D341Med (cell line): ENCODE results near the gene CNPY3.
"Not testable (repeated sequence)": the region's sequence is repeated elsewhere in the genome, so short reads cannot be mapped to it uniquely, and the experiment has no call there.

Source experiments
- DNase-seq: peaks from one replicate; pipeline ENCODE4 v3.0.0; 2012; ENCODE audit warnings: low spot score

The CNPY3 gene

DNA sequence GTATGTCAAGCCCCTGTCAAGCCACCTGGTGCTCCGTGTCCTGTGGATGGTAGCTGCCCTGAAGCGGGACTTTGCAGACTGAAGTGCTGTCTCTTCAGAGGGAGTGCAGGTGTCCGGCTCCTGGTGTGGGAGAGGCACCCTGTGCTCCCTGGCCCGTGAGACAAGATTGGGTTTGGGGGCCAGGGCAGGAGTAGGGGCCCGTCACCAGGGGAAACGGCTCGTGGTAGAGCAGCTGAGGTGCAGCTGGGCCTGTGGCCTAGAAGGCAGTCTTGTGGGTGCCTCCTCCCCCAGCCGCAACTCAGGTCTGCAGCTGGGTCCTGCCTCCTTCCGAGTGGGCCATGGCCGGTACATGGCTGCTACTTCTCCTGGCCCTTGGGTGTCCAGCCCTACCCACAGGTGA lies 13.5 kb upstream of the CNPY3 start, which contains the start of gene PTCRA:
TSS of gene PTCRA (plus strand) at position 322 of the 400 bp plus-strand sequence. CDS start at position 339, 17 bp downstream.
- DNase-seq: no peak

DNA sequence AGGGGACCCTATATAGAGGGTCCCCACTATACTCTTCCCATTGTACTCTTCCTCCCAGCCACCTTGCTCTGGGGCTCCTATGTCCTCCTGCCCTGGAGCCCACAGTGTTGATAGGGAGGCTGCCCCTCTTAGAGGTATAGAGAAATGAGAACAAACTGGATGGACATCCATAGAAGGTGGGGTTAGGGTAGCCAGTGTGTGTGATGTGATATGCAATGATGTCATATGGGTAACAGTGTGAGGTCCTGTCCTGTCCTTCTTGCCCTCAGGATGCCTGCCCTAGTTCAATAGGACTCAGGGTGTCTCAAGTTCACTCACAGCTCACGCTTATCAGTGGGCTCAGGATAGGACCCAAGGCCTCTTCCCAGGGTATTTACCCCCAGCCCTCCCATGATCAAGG lies 13.0 kb upstream of the CNPY3 start:
- no peak for DNase-seq

DNA sequence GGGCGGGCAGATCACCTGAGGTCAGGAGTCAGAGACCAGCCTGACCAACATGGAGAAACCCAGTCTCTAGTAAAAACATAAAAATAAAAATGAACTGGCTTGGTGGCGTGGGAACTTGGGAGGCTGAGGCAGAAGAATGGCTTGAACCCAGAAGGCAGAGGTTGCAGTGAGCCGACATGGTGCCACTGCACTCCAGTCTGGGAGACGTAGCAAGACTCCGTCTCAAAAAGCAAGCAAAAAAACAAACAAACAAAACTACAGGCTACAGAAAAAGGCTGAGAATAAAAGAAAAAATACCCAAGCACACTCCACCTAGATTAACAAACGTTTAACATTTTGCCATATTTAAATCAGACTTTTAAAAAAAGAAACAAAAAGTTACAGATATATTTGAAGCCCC lies 7.5 kb upstream of the CNPY3 start:
- no peak for DNase-seq

DNA sequence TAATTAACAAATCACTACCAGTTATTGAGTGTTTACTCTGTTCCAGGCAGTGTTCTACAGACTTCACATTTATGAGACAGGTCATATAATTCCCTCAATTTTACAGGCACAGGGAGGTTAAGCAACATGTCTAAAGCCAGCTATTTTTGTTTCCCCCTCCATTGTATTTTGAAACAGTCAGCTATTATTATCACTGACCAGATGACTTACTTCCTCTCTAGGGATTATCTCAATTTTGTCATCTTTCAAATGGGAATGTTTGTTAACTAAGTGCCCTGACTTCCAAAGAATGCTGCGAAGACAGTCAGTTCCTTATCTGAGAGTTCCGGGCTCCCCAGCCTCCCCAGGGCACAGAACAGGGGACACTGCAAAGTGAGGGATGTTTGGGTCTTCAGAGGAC lies 5.6 kb upstream of the CNPY3 start:
- DNase-seq: no peak

DNA sequence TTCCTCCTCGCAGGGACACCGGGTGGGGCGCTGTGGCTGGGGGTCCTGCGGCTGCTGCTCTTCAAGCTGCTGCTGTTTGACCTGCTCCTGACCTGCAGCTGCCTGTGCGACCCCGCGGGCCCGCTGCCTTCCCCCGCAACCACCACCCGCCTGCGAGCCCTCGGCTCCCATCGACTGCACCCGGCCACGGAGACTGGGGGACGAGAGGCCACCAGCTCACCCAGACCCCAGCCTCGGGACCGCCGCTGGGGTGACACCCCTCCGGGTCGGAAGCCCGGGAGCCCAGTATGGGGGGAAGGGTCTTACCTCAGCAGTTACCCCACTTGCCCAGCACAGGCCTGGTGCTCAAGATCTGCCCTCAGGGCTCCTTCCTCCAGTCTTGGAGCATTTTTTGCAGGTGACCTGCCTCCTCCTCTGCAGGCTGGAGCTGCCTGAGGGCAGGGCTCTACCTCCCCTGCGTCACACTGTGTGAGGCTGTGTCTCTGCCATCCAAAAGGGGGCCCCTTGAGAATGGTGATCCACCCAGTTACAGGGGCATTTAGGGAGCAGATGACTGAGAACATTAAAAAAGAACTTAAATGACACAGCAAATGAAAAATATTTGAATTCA lies 3.9 kb upstream of the CNPY3 start:
- no peak for DNase-seq

DNA sequence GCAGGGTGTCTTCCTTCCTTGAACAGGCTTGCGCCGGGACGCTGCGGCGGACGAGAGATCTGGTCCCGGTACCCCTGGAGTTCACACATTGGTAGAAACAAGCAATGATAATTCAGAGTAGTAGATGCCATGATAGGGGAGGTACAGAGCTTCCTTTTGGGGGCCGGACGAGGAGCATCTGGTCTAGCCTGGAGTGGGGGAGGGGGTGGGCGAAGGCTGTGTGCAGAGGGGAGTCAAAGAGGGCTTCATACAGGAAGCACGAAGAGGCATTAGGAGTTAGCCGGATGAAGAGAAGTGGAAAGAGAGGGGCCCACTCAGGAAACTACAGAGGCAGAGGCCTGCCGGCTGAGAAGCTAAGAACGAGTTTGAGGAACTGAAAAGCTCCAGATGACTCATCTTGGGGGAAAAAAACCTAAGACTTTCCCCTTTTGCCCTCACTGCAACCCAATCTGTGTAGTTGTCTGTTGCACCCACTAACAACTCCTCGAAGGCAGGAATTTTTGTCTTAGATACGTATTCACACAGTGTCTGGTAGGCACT lies 611 bp downstream of the CNPY3 start:
- no peak for DNase-seq

DNA sequence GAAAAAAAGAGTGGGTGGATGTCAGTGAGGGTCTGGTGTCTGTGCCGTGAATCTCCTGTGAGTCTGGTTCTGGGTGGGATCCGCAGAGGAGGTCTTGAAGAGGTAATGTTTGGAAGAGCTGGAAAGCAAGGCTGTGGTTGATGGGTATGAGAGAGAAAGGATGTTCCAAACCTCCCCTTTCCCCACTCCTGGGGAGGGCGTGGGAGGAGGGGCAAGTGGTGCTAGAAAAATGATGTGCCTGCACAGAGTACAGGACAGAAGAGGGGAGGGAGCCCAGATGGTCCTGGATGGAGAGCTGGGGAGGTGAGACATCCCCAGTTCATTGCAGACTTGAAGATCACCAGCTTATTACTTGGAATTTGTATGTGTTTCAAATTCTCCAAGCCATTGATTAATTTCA lies 3.1 kb downstream of the CNPY3 start:
- no peak for DNase-seq

DNA sequence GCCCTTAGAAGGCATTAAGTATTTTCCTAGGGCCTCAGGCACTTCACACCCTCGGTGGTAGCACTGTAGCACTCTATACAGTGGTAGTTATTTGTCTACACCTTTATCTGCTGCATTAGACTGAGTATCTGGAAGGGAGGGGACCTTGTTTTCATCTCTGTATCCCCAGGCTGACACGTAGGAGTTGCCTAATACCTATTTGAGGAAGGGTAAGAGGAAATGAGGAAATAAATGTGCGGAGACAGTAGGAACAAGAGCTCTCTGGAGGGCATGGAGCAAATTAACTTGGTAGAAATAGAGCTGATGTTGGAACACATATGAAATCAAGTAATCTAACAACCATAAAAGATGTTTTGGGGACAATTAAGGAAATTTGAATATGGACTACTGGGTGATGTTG lies 3.9 kb downstream of the CNPY3 start:
- no peak for DNase-seq

DNA sequence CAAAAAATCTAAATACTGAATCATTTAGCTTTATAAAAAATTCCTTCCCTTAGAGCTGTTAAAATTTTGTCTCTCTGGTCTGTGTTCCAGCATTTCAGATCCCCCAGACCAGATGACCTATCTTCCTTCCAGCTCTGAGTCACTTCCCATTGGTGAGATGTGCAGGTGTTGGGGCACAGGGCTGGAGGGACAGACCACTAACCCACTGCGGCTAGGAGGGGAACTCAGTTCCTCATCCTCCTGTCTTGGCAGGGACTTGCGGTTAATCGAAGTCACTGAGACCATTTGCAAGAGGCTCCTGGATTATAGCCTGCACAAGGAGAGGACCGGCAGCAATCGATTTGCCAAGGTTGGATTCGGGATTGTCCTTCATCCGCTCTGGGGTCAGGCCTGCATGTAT lies 6.0 kb downstream of the CNPY3 start:
- no peak for DNase-seq

DNA sequence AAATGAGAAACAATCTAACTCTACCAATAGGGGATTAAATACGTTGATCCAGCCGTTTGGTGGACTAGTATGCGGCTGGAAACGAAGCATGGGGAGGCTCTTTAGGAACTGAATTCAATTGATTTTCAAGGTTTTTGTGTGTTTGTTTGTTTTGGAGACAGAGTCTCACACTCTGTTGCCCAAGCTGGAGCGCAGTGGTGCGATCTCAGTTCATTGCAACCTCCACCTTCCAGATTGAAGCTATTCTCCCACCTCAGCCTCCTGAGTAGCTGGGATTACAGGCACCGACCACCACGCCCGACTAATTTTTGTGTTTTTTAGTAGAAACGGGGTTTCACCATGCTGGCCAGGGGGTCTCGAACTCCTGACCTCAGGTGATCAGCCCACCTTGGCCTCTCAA lies 7.1 kb downstream of the CNPY3 start:
- no peak for DNase-seq

DNA sequence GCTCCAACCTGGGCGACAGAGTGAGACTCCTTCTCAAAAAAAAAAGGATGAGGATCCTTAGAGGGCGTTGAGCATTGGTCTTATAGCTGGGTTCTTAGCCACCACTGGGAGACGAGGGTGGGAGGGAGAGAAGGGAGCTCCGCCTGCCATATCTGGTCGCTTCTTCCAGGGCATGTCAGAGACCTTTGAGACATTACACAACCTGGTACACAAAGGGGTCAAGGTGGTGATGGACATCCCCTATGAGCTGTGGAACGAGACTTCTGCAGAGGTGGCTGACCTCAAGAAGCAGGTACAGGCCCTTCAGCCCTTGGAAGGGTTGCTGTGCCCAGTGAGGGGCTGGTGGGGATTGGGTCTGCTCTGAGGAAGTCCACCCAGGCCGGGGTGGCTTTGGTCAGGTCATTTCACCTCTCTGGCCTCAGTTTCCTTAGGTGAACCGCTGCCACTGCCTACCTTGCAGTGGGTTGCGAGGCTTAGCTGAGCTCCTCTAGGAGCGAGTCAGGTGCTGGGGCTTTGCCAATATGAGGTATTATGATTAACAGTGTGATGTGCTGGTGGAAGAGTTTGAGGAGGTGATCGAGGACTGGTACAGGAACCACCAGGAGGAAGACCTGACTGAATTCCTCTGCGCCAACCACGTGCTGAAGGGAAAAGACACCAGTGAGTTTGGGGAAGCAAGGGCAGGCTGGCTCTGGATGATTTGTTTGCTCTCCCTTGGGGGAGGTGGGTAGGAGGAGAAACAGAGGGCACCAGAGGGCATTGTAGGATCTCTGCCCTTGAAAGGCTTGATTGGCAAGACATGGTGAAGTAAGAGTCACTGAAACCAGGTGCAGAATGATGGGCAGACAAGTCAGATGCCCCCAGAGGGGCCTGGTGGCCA lies 8.5 kb downstream of the CNPY3 start:
- DNase-seq: no peak

DNA sequence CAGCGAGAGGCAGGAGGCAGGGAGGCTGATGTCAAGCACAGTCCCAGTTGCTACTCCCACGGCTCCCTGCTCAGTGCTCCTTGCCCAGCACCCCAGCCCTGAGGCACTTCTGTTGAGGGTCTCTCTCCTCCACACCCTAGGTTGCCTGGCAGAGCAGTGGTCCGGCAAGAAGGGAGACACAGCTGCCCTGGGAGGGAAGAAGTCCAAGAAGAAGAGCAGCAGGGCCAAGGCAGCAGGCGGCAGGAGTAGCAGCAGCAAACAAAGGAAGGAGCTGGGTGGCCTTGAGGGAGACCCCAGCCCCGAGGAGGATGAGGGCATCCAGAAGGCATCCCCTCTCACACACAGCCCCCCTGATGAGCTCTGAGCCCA lies 9.1 kb downstream of the CNPY3 start:
- no peak for DNase-seq

DNA sequence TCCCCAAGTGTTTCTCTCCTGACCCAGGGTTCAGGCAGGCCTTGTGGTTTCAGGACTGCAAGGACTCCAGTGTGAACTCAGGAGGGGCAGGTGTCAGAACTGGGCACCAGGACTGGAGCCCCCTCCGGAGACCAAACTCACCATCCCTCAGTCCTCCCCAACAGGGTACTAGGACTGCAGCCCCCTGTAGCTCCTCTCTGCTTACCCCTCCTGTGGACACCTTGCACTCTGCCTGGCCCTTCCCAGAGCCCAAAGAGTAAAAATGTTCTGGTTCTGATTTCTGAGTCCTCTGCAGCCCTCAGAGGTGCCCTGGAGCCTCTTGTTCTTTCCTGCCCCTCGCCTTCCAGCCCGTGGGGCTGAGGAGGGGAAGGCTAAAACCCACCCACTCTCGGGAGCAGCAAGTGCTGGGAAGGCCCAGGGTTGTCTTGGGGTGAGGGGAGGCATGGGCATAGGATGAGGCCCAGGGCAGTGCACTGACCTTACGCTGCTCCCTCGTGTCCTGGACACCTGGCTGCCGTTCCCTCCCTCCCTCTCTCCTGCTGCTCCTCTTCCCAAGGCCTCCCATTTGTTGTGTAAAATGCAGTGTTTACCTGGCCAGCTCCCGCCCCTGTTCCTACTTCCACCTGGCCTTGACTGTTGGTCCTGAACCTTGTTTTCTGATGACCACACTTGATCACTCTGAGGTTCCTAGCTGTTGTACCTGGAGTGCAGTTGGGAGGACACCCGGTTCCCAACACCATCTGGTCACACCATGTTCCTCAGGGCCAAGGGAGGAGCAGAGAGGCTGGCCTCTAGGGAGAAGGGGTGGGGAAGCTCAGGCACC lies 9.9 kb downstream of the CNPY3 start:
- no peak for DNase-seq

DNA sequence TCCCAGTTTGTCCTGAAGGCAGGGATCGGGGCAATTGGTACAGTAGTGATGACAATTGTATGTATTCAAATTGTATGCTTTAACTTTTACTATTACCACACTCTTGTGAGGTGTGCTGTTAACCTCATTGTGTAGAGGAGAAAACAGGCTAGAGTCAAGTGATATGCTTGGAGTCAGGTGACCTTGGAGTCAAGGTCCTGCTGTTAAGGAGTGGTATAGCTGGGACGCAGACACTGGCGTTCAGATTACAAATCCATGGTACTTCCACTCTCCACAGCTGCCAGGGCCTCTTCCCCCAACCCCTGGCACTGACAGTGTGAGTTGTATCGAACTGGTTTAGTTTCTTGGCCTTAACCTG lies 10.5 kb downstream of the CNPY3 start:
- no peak for DNase-seq

DNA sequence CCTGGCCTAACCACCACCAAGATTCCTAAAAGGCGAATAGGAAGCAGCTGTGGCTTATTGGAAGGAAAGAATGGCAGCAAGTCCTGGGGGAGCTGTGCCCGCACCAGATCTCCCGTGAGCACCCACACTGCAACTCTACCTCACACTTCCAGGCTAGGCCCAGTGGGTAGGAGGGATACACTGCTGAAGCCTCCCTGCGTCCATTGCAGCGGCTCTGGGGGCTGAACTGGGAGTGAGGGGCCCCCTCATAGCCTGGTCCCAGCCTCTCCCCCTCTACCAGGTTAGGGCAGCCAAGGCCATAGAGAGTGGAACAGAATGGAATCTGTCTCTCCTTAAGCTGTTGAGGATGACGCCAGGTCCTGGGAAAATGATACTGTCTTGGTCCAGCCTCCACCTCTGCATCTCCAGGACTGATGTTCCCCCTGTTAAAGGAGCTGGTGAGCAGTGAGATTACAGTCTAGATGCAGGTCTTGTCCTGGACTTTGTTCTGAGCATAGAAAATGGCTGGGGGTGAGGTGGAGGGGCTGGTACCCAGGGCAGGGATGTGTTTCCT lies 11.3 kb downstream of the CNPY3 start:
- no peak for DNase-seq

DNA sequence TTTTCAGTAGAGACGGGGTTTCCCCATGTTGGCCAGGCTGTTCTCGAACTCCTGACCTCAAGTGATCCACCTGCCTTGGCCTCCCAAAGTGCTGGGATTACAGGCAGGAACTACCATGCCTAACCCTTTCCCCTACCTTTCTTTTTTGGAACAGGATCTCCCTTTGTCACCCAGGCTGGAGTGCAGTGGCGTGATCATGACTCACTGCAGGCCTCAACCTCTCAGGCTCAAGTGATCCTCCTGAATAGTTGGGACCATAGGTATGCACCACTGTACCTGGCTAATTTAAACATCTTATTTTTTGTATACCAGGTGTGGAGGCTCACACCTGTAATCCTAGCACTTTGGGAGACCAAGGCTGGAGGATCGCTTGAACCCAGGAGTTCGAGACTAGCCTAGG lies 12.1 kb downstream of the CNPY3 start:
- DNase-seq: not testable (repeated sequence)

DNA sequence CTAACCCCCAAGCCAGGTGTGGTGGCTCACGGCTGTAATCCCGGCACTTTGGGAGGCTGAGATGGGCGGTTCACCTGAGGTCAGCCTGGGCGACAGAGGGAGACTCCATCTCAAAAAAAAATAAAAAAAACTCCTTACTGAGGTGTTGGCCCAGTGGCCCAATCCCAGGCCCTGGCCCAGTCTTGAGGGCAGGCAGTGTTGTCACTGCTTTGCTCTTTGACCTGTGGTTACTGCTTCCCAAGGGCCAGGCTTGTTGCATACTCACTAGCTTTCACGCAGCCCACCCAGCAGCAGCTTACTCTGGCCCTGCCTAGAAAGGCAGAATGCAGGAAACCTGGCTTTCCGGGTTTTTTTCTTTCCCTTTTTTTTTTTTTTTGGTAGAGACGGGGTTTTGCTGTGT lies 13.2 kb downstream of the CNPY3 start:
- DNase-seq: no peak

DNA sequence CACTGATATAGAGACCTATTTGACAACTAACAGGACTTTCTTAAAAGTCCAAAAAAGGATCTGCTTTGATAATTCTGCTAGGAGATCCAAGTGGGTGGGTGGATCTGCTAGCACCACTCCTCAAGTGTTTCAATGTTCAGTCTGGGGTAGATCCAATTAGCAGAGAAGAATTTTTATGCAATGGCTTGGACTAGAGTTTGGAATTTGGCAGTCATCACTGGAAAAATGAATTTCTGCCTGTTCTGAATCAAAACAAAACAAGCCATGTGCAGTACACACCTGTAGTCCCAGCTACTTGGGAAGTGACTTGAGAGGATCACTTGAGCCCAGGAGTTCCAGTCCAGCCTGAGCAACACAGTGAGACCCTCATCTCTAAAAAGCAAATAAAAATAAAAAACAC lies 18.7 kb downstream of the CNPY3 start:
- no peak for DNase-seq

DNA sequence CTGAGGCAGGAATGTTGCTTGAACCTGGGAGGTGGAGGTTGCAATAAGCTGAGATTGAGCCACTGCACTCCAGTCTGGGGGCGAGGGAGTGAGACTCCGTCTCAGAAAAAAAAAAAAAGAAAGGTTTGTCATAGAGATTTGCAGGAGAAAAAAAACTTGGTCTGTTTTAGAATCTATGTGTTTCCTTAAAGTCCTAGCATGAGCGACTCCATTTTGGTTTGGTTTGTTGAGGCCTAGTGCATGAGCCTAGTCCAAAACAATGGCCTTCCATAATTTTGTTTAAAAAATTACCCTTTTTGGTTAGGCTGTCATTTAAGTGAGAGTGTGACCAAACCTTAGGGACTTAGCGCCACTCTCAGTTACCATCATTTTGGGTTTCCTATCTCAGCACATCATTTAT lies 23.1 kb downstream of the CNPY3 start:
- no peak for DNase-seq

DNA sequence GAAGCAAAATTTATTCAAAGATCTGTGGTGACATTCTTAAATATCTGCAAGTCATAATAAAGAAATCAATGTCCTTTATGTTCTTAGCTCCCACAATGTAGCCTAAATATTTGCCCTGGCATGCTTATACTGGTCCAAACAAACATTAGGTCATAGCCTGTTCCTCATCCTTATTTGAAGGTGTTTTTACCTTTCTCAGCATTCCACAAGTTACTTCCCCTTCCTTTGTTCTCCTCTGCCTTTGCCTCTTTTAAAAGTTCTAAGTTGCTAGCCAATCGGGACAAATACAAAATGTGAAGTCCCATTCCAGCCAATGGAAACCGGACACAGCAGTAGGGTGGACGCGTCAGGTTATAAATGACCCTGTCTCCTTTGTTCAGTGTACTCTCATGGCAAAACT lies 25.1 kb downstream of the CNPY3 start:
- DNase-seq: not testable (repeated sequence)

DNA sequence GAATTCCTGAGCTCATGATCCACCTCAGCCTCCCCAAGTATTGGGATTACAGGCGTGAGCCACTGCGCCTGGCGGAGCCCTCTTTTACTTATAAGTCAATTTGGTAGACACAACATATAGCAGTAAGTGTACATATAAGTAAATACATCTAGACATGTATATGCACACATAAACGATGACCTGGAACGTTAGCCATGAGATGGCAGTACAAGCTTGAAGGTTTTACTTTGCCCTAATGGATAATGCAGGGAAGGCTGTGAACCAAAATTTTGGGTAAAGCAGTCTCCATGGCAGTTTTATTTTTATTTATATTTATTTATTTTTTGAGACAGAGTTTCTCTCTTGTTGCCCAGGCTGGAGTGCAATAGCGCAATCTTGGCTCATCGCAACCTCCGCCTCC lies 28.8 kb downstream of the CNPY3 start:
- no peak for DNase-seq

DNA sequence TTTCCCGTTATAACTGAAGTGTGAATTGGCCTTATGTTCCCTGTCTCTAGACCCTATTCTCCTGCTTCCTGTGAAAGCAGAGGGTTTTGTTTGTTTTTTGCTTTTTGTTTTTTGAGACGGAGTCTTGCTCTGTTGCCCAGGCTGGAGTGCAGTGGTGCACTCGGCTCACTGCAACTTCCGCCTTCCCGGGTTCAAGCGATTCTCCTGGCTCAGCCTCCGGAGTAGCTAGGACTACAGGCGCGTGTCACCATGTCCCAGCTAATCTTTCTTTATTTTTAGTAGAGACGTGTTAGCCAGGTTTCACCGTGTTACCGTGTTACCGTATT lies 30.6 kb downstream of the CNPY3 start:
- DNase-seq: no peak
